Stimulated activated CD4-positive, alpha-beta T cell treated with anti-CD3 and anti-CD28 coated beads, TNF-alpha, amount 100 ng/mL, for 1 hour (primary cell): ENCODE results near the gene FA2H.
"Not testable (repeated sequence)": the region's sequence is repeated elsewhere in the genome, so short reads cannot be mapped to it uniquely, and the experiment has no call there.

Source experiments
- DNase-seq, 3 donors: peaks; one replicate each; pipeline ENCODE4 v3.0.0-alpha.2; 2020; ENCODE audit warnings: low read depth in 3 of 3, low spot score in 1 of 3

FA2H gene

GRCh38 chr16:74774223-74775139 lies at the start of gene FA2H:
Gene FA2H (minus strand): TSS chr16:74774820. CDS start chr16:74774755, 65 bp downstream.
- peak in 2 of 3 donors; percentile 27 to 47 for DNase-seq

- no peak for DNase-seq
Measured at GRCh38 chr16:74817851-74818250, 43.2 kb upstream of the FA2H start.

GRCh38 chr16:74813109-74813641 lies 38.6 kb upstream of the FA2H start:
- DNase-seq = peak; percentile 13 to 65 (median 43)

DNA sequence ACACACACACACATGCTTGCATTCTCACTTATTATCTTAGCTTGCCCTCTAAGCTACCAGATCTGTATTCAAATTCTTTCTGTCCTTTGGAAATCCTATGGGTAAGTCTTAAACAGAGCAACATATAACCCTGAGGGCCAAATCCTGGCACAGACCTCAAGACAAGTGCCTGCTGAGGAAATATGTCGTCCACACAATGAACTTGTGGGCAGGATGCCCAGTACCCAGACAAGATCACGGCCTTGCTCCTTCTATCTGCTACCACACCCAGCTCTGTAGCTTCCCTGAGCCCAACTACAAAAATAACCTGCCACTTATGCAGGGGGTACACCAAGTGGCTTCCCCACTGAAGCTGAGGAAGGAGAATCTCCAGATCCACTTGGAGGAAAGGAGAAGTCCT lies 37.3 kb upstream of the FA2H start:
- DNase-seq = no peak

DNA sequence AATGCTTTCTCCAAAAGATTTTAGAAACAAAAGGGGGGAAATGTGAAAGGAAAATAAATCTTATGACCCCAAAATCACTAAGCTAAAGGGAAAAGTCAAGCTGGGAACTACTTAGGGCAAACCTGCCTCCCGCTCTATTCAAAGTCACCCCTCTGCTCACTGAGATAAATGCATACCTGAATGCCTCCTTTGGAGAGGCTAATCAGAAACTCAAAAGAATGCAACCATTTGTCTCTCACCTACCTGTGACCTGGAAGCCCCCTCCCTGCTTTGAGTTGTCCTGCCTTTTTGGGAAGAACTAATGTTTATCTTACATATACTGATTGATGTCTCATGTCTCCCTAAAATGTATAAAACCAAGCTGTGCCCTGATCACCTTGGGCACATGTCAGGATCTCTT lies 36.6 kb upstream of the FA2H start:
- DNase-seq = not testable (repeated sequence)

GRCh38 chr16:74807052-74807646 lies 32.5 kb upstream of the FA2H start:
- DNase-seq = no peak

- no peak for DNase-seq
Measured at GRCh38 chr16:74800216-74800871, 25.7 kb upstream of the FA2H start.

DNA sequence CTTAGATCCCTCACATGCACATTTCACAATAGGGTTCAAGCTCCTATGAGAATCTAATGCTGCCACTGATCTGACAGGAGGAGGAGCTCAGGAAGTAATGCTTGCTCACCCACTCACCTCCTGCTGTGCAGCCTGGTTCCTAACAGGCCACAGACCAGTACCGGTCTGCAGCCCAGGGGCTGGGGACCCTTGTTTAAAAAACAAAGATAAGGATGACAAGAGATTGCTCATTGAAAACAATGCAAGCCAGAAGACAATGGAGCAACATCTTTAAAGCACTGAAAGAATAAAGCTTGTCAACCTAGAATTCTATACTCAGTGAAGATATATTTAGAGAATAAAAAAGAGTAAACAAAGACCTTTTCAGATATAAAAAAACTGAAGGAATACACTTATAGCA lies 22.8 kb upstream of the FA2H start:
- no peak for DNase-seq

DNA sequence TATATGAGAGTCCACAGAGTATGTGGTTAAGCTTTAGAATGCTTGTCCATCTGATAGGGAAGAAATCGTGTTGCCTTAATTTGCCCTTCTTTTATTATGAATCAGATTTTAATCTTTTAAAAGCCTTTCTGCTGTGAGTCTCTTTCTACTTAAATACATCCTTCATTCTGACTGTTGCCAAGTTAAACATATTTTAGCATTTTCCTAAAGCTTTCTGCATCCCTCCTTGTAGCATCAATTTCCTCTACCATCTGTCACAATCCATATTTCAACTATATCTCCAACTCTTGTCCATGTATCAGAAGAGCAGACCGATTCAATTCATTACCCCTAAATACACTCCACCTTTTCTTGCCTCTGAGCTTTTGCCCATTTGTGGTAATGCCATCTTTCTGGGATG lies 20.5 kb upstream of the FA2H start:
- no peak for DNase-seq

DNA sequence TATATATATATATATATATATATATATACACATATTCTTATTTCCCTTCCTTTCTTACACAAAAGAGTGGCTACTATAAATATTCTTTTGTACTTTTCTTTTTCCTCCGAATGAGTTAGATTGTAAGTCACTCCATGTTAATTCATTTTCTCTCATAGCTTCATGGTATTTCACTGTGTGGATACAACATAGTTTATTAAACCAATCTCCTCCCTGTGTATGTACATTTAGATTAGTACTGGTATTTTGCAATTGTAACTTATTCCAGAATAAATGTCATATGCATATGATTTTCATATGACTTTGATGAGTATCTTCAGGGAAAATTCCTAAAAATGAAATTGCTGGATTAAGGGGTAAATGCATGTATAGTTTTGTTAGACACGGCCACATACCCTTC lies 20.0 kb upstream of the FA2H start:
- DNase-seq = no peak

DNA sequence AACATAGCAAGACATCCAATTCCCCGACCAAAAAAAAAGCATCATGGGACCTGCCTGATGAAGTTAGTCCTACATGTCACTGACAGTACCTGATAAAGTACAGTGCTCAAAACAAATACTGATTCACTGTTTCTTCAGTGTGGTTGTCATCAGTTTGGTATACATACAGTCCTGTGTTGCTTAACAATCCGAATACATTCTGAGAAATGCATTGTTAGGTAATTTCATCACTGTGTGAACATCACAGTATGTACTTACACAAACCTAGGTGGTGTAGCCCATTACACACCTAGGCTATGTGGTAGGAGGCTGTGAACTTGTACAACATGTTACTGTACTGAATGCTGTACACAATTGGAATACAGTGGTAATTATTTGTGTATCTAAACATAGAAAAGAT lies 19.0 kb upstream of the FA2H start:
- DNase-seq = no peak

GRCh38 chr16:74792225-74792624 lies 17.6 kb upstream of the FA2H start:
- DNase-seq = no peak

- not testable (repeated sequence) for DNase-seq
Measured at GRCh38 chr16:74791749-74792148, 17.1 kb upstream of the FA2H start.

DNA sequence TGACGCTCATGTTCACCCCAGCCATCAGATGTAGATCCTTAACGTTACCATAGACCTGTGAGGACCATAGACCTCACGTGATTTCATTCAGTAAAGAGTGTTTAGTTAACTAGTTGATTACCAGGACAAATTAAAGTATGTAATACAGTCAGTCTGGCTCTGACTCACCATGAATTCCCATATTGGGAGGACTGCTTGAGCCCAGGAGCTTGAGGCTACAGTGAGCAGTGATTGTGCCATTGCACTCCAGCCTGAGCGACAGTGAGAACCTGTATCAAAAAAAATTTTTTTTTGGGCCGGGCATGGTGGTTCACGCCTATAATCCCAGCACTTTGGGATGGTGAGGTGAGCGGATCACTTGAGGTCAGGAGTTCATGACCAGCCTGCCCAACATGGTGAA lies 13.5 kb upstream of the FA2H start:
- DNase-seq = no peak

DNA sequence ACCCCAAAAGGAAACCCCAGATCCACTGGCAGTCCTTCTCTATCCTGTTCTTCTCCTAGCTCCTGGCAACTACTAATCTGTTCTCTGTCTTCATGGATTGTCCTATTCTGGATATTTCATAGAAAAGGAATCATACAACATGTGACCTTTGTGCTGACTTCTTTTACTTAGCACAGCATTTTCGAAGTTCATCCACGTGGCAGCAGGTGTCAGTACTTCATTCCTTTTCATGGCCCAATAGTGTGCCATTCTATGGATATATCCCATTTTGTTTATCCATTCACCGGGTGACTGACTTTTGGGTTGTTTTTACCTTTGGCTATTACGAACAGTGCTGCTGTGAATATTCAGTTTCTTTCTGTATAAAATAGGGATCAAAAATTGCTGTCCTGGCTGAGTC lies 10.4 kb upstream of the FA2H start:
- no peak for DNase-seq

- no peak for DNase-seq
Measured at GRCh38 chr16:74778646-74779045, 4.0 kb upstream of the FA2H start.

DNA sequence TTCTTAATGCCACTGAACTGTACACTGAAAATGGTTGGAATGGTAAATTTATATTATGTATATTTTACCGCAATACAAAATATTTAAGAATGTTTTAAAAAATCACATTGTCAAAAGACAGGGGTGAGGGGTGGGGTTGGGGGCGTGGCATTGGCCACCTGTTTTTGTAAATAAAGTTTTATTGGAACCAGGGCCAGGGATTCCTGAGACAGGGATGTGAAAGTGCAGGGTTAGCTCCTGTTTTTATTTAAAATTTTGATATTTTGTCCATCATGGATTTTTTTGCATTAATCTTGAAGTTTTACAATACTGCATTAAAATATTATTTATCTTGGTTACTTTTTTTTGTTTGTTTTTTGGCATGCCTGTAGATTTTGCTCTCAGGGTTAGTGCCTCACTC lies 2.3 kb upstream of the FA2H start:
- no peak for DNase-seq

DNA sequence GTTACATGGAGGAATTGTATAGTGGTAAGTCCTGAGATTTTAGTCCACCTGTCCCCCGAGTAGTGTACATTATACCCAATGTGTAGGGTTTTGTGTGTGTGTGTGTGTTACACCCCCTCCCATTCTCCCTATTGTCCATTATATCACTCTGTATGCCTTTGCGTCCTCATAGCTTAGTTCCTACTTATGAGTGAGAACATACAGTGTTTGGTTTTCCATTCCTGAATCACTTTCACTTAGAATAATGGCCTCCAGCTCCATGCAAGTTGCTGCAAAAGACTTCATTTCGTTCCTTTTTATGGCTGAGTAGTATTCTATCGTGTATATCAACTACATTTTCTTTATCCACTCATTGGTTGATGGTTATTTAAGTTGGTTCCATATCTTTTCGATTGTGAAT lies 635 bp upstream of the FA2H start:
- no peak for DNase-seq

DNA sequence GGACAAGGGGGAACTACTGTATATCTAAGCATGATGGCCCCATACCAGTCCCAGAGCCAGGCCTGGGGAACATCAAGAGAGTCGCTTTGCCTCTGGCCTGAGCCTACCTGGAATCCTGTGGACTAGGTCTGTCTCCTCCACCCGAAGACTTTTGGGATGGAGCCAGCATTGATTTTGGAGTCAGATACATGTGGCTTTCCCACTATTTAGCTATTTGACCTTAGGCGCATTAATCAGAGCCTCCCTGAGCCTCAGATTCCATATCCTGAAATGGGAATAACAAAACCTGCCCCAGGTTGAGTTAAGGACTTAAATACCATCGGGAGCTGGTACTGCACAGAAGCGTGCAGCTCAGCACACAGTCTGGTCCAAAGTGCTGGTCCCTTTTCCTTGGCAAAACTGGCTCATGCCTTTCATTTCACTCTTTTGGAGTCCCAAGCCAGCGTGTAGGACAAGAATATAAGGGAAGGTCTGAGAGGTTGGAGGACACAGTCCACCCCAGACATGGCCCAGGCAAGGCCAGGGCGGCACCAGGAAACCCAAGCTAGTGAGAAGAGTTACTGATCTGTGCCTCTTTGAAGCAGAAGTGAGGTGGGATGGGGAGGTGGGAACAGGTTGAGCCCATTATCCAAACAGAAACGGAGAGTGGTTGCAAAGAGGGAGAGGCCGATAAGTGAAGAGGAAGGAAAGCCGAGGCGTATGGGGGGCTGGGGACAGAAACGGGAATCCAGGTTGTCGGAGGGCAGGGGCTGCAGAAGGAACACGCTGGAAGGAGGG lies 986 bp downstream of the FA2H start:
- DNase-seq = no peak

GRCh38 chr16:74771656-74772315 lies 2.8 kb downstream of the FA2H start:
- DNase-seq = no peak
